Measurements from ENCODE around the gene FHL5. TPM values are rescaled to one million over a fixed set of nuclear protein-coding genes. Genes with fewer than 3 reads are reported as not detected.

Gene FHL5
- polyA plus RNA-seq, 4 donors = 0.30 to 7.6 (median 1.4) TPM; not detected in 1

DNA sequence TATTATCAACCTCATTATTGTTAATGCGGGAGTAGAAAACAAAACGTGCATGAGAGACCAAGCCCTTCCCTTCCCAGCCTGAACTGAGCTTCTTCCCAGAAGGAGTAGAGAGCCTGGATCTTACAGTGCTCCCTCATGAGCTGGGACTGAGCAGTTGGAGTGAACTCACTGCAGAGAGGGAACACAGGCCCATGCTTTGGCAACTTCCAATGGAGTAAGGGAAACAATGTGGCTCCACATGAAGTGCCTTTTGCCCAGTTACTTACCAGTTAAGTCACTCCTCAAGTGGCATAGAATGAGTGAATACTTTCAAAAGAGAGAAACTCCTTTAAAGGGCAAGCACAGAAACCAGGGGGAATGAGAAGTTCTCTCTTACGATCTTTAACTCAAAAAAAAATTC is 12.4 kb downstream of the FHL5 start:
- FAIRE-seq (no peak), DNase-seq (no peak)
- Histone ChIP-seq H3K36me3 (ENCODE audit: control insufficient read depth in 3 of 3, insufficient read depth in 2 of 3, low read depth in 1 of 3, low read length in 3 of 3) (no peaks in the 10 kb centered on the region), H3K4me3 (ENCODE audit: low read depth in 1 of 3, low read length in 3 of 3) (no peak overlapping the region), H3K27ac (ENCODE audit: low read depth in 1 of 3, low read length in 2 of 3) (no peak overlapping the region), H3K4me1 (ENCODE audit: control insufficient read depth in 3 of 3, insufficient read depth in 2 of 3, low read depth in 1 of 3, low read length in 2 of 3) (no peaks in the 10 kb centered on the region), H3K27me3 (ENCODE audit: control insufficient read depth in 3 of 3, insufficient read depth in 3 of 3, low read length in 3 of 3) (no peaks in the 10 kb centered on the region), H3K9me3 (ENCODE audit: control insufficient read depth in 2 of 2, insufficient read depth in 1 of 2, low read depth in 1 of 2, low read length in 1 of 2) (peaks cover 0 to 12% of the 10 kb centered on the region in 2 donors)
- 67 to 79% (median 74%) methylated on average over 3 of the region's 3 CpGs for WGBS, 3 donors

DNA sequence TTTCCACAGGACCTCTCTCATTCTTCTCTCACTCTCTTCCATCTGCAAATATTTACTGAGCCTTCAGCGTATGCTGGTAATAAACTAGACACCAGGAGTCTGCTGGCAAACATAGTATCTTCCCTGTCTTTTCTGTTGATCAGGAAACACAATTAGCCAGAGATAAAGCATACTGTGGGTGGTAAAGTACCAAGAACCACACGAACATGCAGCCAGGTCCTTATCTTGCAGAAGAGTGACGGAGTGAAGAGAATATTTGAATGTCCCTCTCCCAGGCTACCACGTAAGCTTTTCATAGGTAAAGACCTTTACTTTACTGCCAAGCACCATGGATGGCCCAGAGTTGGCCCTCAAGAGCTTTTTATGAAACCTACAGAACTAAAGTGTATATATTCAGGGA is 13.3 kb downstream of the FHL5 start:
- FAIRE-seq (no peak), DNase-seq (no peak)
- H3K9me3 ChIP-seq (ENCODE audit: control insufficient read depth in 2 of 2, insufficient read depth in 1 of 2, low read depth in 1 of 2, low read length in 1 of 2) = peaks cover 0 to 10% of the 10 kb centered on the region in 2 donors
- no peaks in the 10 kb centered on the region for H3K4me1 ChIP-seq (ENCODE audit: control insufficient read depth in 3 of 3, insufficient read depth in 2 of 3, low read depth in 1 of 3, low read length in 2 of 3)
- H3K27me3 ChIP-seq (ENCODE audit: control insufficient read depth in 3 of 3, insufficient read depth in 3 of 3, low read length in 3 of 3) = no peaks in the 10 kb centered on the region
- H3K36me3 ChIP-seq (ENCODE audit: control insufficient read depth in 3 of 3, insufficient read depth in 2 of 3, low read depth in 1 of 3, low read length in 3 of 3) = no peaks in the 10 kb centered on the region
- 31 to 56% (median 33%) methylated on average over 4 of the region's 4 CpGs for WGBS, 3 donors
- H3K4me3 ChIP-seq (ENCODE audit: low read depth in 1 of 3, low read length in 3 of 3) = no peak overlapping the region
- no peak overlapping the region for H3K27ac ChIP-seq (ENCODE audit: low read depth in 1 of 3, low read length in 2 of 3)

DNA sequence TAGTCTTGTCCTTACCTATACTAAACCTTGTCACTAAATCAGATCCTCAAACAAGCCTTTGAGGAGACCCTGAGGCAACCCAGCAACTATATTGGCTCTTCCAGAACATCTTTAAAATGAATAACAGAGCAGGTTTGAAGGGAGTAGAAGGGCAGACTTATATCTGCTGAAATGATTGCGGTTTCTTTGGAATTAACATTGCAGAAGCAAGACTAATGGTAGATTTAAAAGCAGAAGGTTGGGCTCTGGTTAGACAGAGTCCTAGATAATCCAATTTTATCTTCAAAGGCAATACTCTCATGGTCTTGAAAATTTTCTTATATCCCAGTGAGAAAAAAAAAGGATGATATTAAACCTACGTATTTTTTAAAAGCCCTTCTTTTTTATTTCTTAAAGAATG is 19.1 kb downstream of the FHL5 start:
- 79 to 93% (median 89%) methylated on average over 2 of the region's 2 CpGs for WGBS, 3 donors
- no peaks in the 10 kb centered on the region for H3K4me1 ChIP-seq (ENCODE audit: control insufficient read depth in 3 of 3, insufficient read depth in 2 of 3, low read depth in 1 of 3, low read length in 2 of 3)
- H3K27me3 ChIP-seq (ENCODE audit: control insufficient read depth in 3 of 3, insufficient read depth in 3 of 3, low read length in 3 of 3) = no peaks in the 10 kb centered on the region
- no peaks in the 10 kb centered on the region for H3K36me3 ChIP-seq (ENCODE audit: control insufficient read depth in 3 of 3, insufficient read depth in 2 of 3, low read depth in 1 of 3, low read length in 3 of 3)
- DNase-seq (no peak), FAIRE-seq (no peak)
- no peaks in the 10 kb centered on the region for H3K9me3 ChIP-seq (ENCODE audit: control insufficient read depth in 2 of 2, insufficient read depth in 1 of 2, low read depth in 1 of 2, low read length in 1 of 2)
- H3K27ac ChIP-seq (ENCODE audit: low read depth in 1 of 3, low read length in 2 of 3) = no peak overlapping the region
- no peak overlapping the region for H3K4me3 ChIP-seq (ENCODE audit: low read depth in 1 of 3, low read length in 3 of 3)

DNA sequence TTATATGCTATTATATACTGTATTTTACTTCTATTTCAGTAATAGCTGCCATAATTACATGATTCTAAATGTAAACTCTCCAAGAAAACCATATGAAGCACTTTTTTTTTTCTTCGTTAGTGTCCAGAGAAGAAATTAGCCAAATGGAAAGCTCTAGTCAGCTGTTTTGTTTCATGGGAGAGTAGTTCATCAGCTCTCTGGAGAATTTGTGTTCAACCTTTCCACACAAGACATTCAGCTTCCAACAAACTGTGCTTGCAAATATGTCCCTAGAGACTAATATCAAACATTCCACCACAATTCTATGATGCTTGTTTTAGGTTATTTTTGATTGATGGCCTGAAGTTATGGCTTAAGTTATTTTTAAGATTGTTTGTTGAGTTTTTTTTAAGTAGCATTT is 19.5 kb downstream of the FHL5 start:
- no peak overlapping the region for H3K4me3 ChIP-seq (ENCODE audit: low read depth in 1 of 3, low read length in 3 of 3)
- H3K27me3 ChIP-seq (ENCODE audit: control insufficient read depth in 3 of 3, insufficient read depth in 3 of 3, low read length in 3 of 3) = no peaks in the 10 kb centered on the region
- H3K4me1 ChIP-seq (ENCODE audit: control insufficient read depth in 3 of 3, insufficient read depth in 2 of 3, low read depth in 1 of 3, low read length in 2 of 3) = no peaks in the 10 kb centered on the region
- H3K36me3 ChIP-seq (ENCODE audit: control insufficient read depth in 3 of 3, insufficient read depth in 2 of 3, low read depth in 1 of 3, low read length in 3 of 3) = no peaks in the 10 kb centered on the region
- 67 to 86% (median 79%) methylated on average over 1 of the region's 1 CpG for WGBS, 3 donors
- no peak for DNase-seq
- no peak for FAIRE-seq
- no peak overlapping the region for H3K27ac ChIP-seq (ENCODE audit: low read depth in 1 of 3, low read length in 2 of 3)
- H3K9me3 ChIP-seq (ENCODE audit: control insufficient read depth in 2 of 2, insufficient read depth in 1 of 2, low read depth in 1 of 2, low read length in 1 of 2) = no peaks in the 10 kb centered on the region

DNA sequence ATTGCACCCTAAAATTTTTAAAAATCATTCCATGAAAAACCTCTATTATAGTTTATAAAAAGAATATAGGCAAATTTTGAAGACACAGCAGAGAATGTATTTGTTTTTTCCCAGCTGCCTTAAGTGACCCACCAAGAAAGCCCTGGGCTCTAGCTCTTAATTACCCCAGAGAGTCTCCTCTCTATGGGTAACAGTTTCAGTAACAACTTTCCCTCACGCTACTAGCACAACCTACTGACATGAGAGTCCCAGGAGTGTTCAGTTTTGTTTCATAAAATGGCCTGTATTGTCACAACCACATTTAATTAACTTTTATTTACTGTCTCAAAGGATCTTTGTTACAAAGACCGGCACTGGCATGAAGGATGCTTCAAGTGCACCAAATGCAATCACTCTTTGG is 41.5 kb downstream of the FHL5 start:
- Histone ChIP-seq H3K9me3 (ENCODE audit: control insufficient read depth in 2 of 2, insufficient read depth in 1 of 2, low read depth in 1 of 2, low read length in 1 of 2) (no peaks in the 10 kb centered on the region), H3K4me1 (ENCODE audit: control insufficient read depth in 3 of 3, insufficient read depth in 2 of 3, low read depth in 1 of 3, low read length in 2 of 3) (no peaks in the 10 kb centered on the region), H3K27ac (ENCODE audit: low read depth in 1 of 3, low read length in 2 of 3) (no peak overlapping the region), H3K27me3 (ENCODE audit: control insufficient read depth in 3 of 3, insufficient read depth in 3 of 3, low read length in 3 of 3) (no peaks in the 10 kb centered on the region), H3K4me3 (ENCODE audit: low read depth in 1 of 3, low read length in 3 of 3) (no peak overlapping the region), H3K36me3 (ENCODE audit: control insufficient read depth in 3 of 3, insufficient read depth in 2 of 3, low read depth in 1 of 3, low read length in 3 of 3) (no peaks in the 10 kb centered on the region)
- 75 to 78% (median 77%) methylated on average over 2 of the region's 2 CpGs for WGBS, 3 donors
- FAIRE-seq (no peak), DNase-seq (no peak)

DNA sequence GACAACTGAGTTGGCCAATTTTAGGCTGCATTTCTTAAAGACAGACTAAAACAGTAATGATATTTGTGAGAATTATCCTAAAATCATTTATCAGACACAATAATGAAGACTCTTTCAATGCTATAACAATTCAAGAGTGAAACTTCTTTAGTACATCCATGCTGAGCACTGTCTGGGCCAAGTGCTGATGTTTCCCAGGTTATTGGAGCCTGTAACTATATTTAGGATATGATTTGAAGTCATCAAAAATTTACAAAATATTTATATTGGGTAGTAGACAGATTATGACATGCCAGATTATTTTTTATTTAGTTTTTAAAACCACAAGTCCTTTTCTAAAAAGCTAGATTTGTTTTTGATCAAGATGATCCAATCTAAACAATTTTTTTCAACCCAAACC is 45.1 kb downstream of the FHL5 start:
- H3K27me3 ChIP-seq (ENCODE audit: control insufficient read depth in 3 of 3, insufficient read depth in 3 of 3, low read length in 3 of 3) = no peaks in the 10 kb centered on the region
- FAIRE-seq = no peak

DNA sequence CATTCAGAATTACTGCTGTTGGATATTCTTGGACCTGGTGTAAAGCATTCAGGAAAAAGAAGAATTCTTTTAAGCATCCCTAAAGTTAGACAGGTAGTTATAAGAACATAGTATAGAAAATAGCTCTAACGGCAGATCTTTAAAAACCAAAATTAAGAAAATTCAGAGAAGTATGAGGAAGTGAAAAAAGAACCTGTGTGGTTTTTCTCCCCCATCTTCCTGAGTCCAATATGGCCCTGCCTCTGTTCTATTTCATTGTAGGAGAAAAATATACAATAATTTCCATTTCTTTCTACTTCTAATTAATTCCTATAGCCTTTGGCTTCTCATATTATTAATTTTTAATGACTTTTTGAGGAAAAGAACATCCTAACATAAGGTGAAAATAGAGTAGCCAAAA is 47.1 kb downstream of the FHL5 start:
- no peaks in the 10 kb centered on the region for H3K9me3 ChIP-seq (ENCODE audit: control insufficient read depth in 2 of 2, insufficient read depth in 1 of 2, low read depth in 1 of 2, low read length in 1 of 2)
- H3K27me3 ChIP-seq (ENCODE audit: control insufficient read depth in 3 of 3, insufficient read depth in 3 of 3, low read length in 3 of 3) = peaks cover 0 to 2% (median 0%) of the 10 kb centered on the region in 3 donors
- FAIRE-seq = no peak
- 85 to 98% (median 96%) methylated on average over 1 of the region's 1 CpG for WGBS, 3 donors
- H3K36me3 ChIP-seq (ENCODE audit: control insufficient read depth in 3 of 3, insufficient read depth in 2 of 3, low read depth in 1 of 3, low read length in 3 of 3) = no peaks in the 10 kb centered on the region
- DNase-seq = no peak
- no peak overlapping the region for H3K4me3 ChIP-seq (ENCODE audit: low read depth in 1 of 3, low read length in 3 of 3)
- no peak overlapping the region for H3K27ac ChIP-seq (ENCODE audit: low read depth in 1 of 3, low read length in 2 of 3)
- no peaks in the 10 kb centered on the region for H3K4me1 ChIP-seq (ENCODE audit: control insufficient read depth in 3 of 3, insufficient read depth in 2 of 3, low read depth in 1 of 3, low read length in 2 of 3)

More for the DNA sequence above, 45.1 kb downstream of the FHL5 start:
- Histone ChIP-seq H3K36me3 (ENCODE audit: control insufficient read depth in 3 of 3, insufficient read depth in 2 of 3, low read depth in 1 of 3, low read length in 3 of 3) (no peaks in the 10 kb centered on the region), H3K4me1 (ENCODE audit: control insufficient read depth in 3 of 3, insufficient read depth in 2 of 3, low read depth in 1 of 3, low read length in 2 of 3) (no peaks in the 10 kb centered on the region), H3K9me3 (ENCODE audit: control insufficient read depth in 2 of 2, insufficient read depth in 1 of 2, low read depth in 1 of 2, low read length in 1 of 2) (no peaks in the 10 kb centered on the region), H3K4me3 (ENCODE audit: low read depth in 1 of 3, low read length in 3 of 3) (no peak overlapping the region), H3K27ac (ENCODE audit: low read depth in 1 of 3, low read length in 2 of 3) (no peak overlapping the region)
- DNase-seq = no peak

DNA sequence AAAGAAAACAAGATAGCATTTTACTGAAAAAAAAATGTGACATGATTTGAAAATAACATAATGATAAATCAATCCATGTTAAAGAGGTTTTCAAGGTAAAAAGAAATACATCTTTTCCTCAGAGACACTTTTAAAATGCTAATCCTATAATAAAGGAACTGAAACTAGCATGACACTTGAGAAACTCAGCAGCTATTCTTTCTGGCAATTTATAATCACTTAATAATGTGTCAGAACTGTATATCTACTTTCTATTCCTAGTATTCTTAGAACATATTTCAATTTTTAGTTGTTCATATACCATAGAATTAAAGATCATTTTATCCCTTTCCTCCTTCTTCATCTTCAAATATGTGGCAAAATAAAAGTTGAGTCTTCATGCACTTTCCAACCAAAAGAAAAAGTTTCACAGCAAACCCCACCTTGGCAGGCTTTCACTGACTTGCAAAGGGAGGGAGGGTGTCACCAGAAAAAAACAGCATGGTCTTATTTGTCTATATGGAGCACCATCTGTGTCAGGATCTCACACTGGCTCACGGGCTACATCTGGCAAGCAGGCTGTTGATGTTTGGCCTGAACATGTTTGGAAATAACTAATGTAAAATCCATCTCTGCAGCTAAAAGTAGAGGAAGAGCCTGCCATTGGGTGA is 48.5 kb downstream of the FHL5 start:
- H3K4me3 ChIP-seq (ENCODE audit: low read depth in 1 of 3, low read length in 3 of 3) = no peak overlapping the region
- H3K27ac ChIP-seq (ENCODE audit: low read depth in 1 of 3, low read length in 2 of 3) = no peak overlapping the region
- 55 to 75% (median 68%) methylated on average over 1 of the region's 1 CpG for WGBS, 3 donors
- no peaks in the 10 kb centered on the region for H3K36me3 ChIP-seq (ENCODE audit: control insufficient read depth in 3 of 3, insufficient read depth in 2 of 3, low read depth in 1 of 3, low read length in 3 of 3)
- H3K27me3 ChIP-seq (ENCODE audit: control insufficient read depth in 3 of 3, insufficient read depth in 3 of 3, low read length in 3 of 3) = peaks cover 0 to 2% (median 0%) of the 10 kb centered on the region in 3 donors
- FAIRE-seq (no peak), DNase-seq (no peak)
- no peaks in the 10 kb centered on the region for H3K4me1 ChIP-seq (ENCODE audit: control insufficient read depth in 3 of 3, insufficient read depth in 2 of 3, low read depth in 1 of 3, low read length in 2 of 3)
- no peaks in the 10 kb centered on the region for H3K9me3 ChIP-seq (ENCODE audit: control insufficient read depth in 2 of 2, insufficient read depth in 1 of 2, low read depth in 1 of 2, low read length in 1 of 2)

Data from small intestine (tissue), 7 donors.